GM12864 (cell line): Measurements from ENCODE around the gene ARPC5L.
A peak's percentile ranks its signal among the peaks of the same experiment; 100 is the strongest.
"Not testable (repeated sequence)": the region's sequence is repeated elsewhere in the genome, so short reads cannot be mapped to it uniquely, and the experiment has no call there.

Experiments
- DNase-seq: peaks from one replicate; pipeline ENCODE4 v3.0.0-alpha.2; 2011; ENCODE audit warnings: low read depth
- H3K4me3 ChIP-seq: 2 replicates; pipeline ENCODE4 v1.5.1; 2011; ENCODE audit warnings: mild to moderate bottlenecking, low read depth, low read length, control low read depth
- TF ChIP-seq, protein P1 (sequence below): IDR thresholded peaks from 2 replicates; pipeline ENCODE4 v1.5.1; 2011; ENCODE audit warnings: low read depth, mild to moderate bottlenecking, moderate library complexity, low read length, control low read depth, inconsistent platforms; ENCODE audit errors: missing control alignments

The ARPC5L gene

DNA sequence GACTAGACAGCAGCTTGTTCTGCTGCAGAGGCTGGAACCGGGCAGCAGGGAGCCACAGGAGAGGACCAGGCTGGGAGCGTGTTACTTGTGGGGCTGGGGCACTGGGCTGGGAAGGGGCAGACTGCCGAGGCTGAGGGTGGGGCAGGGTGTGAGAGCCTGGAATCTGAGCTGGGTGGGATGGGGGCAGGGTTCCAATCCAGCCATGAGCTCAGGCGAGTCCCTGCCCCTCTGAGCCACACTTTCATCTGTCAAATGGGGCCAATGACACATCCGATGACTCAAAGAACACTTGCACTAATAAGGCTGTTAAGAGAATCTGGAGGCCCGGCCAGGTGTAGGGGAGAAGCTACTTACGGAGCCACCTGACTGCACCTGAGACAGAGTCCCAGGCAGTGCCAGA is 27.3 kb upstream of the ARPC5L start:
- TF ChIP-seq, protein P1, sequence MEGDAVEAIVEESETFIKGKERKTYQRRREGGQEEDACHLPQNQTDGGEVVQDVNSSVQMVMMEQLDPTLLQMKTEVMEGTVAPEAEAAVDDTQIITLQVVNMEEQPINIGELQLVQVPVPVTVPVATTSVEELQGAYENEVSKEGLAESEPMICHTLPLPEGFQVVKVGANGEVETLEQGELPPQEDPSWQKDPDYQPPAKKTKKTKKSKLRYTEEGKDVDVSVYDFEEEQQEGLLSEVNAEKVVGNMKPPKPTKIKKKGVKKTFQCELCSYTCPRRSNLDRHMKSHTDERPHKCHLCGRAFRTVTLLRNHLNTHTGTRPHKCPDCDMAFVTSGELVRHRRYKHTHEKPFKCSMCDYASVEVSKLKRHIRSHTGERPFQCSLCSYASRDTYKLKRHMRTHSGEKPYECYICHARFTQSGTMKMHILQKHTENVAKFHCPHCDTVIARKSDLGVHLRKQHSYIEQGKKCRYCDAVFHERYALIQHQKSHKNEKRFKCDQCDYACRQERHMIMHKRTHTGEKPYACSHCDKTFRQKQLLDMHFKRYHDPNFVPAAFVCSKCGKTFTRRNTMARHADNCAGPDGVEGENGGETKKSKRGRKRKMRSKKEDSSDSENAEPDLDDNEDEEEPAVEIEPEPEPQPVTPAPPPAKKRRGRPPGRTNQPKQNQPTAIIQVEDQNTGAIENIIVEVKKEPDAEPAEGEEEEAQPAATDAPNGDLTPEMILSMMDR: no peak
- DNase-seq: no peak
- H3K4me3 ChIP-seq: no peak overlapping the region

GRCh38 chr9:124835026-124835557 is 26.8 kb upstream of the ARPC5L start:
- TF ChIP-seq, protein P1: no peak
- no peak overlapping the region for H3K4me3 ChIP-seq
- DNase-seq: no peak

- DNase-seq, H3K4me3 ChIP-seq: not testable (repeated sequence)
Measured at GRCh38 chr9:124838132-124838531, 23.8 kb upstream of the ARPC5L start.

DNA sequence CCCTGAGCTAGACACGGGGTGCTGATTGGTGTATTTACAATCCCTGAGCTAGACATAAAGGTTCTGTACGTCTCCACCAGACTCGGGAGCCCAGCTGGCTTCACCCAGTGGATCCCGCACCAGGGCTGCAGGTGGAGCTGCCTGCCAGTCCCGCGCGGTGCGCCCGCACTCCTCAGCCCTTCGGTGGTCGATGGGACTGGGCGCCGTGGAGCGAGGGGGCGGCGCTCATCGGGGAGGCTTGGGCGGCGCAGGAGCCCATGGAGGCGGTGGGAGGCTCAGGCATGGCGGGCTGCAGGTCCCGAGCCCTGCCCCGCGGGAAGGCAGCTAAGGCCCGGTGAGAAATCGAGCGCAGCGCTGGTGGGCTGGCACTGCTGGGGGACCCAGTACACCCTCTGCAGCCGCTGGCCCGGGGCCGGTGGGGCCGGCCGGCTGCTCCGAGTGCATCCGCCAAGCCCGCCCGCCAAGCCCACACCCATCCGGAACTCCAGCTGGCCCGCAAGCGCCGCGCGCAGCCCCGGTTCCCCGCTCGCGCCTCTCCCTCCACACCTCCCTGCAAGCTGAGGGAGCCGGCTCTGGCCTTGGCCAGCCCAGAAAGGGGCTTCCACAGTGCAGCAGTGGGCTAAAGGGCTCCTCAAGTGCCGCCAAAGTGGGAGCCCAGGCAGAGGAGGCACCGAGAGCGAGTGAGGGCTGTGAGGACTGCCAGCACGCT is 23.2 kb upstream of the ARPC5L start:
- DNase-seq: not testable (repeated sequence)

GRCh38 chr9:124839612-124840299 is 22.2 kb upstream of the ARPC5L start:
- H3K4me3 ChIP-seq: no peak overlapping the region
- DNase-seq: no peak
- TF ChIP-seq, protein P1: peak; percentile 61

More for the DNA sequence above, 23.2 kb upstream of the ARPC5L start:
- not testable (repeated sequence) for H3K4me3 ChIP-seq

GRCh38 chr9:124840300-124840833 is 21.6 kb upstream of the ARPC5L start:
- no peak overlapping the region for H3K4me3 ChIP-seq
- TF ChIP-seq, protein P1: peak; percentile 38
- DNase-seq: no peak

DNA sequence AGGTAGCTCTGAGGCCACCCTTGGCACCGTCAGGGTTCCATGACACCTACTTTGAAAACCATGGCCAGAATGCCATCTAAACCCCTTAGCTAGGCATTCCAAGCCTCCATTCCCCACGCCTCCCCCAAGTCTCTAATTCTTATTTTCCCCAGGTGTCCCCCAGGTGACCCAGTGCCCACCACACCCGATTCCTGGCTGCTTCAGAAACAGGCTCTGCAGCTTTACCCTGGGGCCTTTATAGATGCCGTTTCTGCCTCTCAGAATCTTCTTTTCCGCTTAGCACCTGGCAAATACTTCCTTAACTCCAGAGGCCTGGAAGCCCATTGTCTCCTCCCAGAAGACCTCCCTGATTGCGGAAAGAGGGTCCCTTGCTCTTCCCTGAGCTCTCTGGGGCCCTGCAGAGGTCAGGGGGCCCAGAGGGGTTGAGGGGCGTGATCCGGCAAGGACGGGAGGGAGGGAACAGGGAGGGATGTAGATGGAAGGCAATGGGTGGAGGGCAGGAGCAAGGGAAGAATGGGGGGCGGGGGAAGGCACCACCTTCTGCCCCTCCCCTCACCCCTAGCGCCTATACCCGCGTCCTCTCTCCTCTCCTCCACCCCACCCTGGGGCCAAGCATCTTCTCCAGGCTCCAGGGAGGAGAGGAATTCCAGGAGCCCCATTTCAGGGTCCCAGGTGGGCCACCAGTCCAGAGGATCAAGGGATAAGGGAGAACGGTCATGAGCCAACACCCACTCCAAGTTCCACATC is 20.7 kb upstream of the ARPC5L start:
- TF ChIP-seq, protein P1: no peak

More for the DNA sequence above, 20.7 kb upstream of the ARPC5L start:
- no peak for DNase-seq
- H3K4me3 ChIP-seq: no peak overlapping the region
